Epithelial cell of proximal tubule (primary cell): ENCODE data around the gene SEC22C. TPM values are rescaled to one million over a fixed set of nuclear protein-coding genes. Genes with fewer than 3 reads are reported as not detected.
A peak's percentile ranks its signal among the peaks of the same experiment; 100 is the strongest.

ENCODE experiments used
- DNase-seq: peaks from one replicate; pipeline ENCODE4 v3.0.0-alpha.2; 2011; ENCODE audit warnings: low read depth
- H3K4me3 ChIP-seq: 2 replicates; pipeline ENCODE4 v1.5.1; 2011; ENCODE audit warnings: low read depth, mild to moderate bottlenecking, low read length
- total RNA-seq: library from RNA; depleted of rRNA; stranded (reverse); fragments of >200 nt; gene quantifications from 2 replicates; pipeline ENCODE4 v1.2.3, GENCODE V29; 2015
- TF ChIP-seq, protein P1 (sequence below): conservative IDR thresholded peaks from 2 replicates; pipeline ENCODE4 v1.5.1; 2012; ENCODE audit warnings: low read depth, mild to moderate bottlenecking, low read length

Gene SEC22C
- total RNA-seq, 1 donor from 2014 or later: 40.8 TPM

- DNase-seq: no peak
- H3K4me3 ChIP-seq: peak within 1 kb of the TSS; percentile 31
- TF ChIP-seq, protein P1, sequence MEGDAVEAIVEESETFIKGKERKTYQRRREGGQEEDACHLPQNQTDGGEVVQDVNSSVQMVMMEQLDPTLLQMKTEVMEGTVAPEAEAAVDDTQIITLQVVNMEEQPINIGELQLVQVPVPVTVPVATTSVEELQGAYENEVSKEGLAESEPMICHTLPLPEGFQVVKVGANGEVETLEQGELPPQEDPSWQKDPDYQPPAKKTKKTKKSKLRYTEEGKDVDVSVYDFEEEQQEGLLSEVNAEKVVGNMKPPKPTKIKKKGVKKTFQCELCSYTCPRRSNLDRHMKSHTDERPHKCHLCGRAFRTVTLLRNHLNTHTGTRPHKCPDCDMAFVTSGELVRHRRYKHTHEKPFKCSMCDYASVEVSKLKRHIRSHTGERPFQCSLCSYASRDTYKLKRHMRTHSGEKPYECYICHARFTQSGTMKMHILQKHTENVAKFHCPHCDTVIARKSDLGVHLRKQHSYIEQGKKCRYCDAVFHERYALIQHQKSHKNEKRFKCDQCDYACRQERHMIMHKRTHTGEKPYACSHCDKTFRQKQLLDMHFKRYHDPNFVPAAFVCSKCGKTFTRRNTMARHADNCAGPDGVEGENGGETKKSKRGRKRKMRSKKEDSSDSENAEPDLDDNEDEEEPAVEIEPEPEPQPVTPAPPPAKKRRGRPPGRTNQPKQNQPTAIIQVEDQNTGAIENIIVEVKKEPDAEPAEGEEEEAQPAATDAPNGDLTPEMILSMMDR: no peak
These were observed 79.1 kb downstream of the SEC22C start, which contains the start of gene VIPR1 for GRCh38 chr3:42502429-42503250. Gene VIPR1, plus strand, starts transcription at chr3:42502643. Its CDS starts 93 bp downstream, at chr3:42502736.

DNA sequence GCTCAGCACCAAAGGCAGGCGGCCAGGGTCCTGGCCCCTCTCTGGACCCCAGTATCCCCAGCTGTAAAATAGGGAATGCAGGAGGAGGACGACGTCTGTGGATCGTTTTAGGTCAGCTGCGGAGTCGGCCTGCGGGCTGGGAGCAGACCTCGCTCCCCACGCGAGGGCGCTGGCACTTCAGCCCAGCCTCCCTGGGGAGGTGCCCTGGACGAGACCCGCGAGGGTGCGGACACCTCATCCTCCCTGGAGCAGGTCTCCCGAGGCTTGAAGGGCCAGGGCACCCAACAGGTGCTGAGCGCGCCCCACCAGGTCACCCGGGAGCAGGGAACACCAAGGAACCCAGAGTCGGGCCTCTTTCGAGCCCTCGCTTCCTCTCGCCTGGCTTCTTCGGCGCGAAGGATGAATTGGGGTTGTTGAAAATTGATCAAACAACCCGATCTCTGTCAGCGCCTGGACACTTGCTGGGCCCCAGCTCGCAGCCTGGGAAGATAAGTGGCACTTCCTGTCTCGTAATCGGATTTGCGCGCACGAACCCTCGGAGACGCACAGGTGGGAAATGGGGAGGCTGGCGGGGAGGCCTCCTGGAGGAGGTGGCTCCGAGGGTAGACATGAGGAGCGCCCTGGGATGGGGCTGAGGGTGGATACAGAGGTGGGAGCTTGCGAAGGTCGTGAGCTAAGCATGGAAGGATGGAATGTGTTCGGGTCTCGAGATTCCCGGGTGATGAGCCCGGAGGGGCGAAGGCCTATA lies 79.9 kb downstream of the SEC22C start:
- TF ChIP-seq, protein P1: peak; percentile 56
- peak overlapping the region; percentile 31 for H3K4me3 ChIP-seq
- no peak for DNase-seq

DNA sequence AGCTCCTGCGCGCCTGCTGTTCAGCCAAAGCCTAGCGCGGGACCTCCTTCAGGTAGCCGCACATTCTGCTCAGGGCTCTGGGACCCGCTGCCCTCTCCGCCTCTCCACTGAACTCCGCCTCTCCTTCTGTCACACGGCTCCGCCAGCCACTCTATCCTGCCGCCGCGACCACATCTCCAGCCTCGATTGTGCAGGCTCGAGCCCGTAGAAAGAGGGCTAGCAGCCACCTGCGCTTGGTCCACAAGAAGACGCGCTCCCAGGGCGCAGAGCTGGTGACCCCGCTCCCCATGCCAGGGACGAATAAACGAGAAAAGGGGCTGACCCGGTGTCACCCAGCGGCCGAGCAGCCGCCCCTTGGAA lies 80.5 kb downstream of the SEC22C start:
- H3K4me3 ChIP-seq: no peak overlapping the region
- TF ChIP-seq, protein P1: no peak

GRCh38 chr3:42500909-42501308 lies 80.9 kb downstream of the SEC22C start:
- TF ChIP-seq, protein P1: no peak
- no peak overlapping the region for H3K4me3 ChIP-seq
- DNase-seq: no peak

More for the DNA sequence above, 80.5 kb downstream of the SEC22C start:
- no peak for DNase-seq

- TF ChIP-seq, protein P1: no peak
- no peak for DNase-seq
- no peak overlapping the region for H3K4me3 ChIP-seq
These were observed 81.7 kb downstream of the SEC22C start for GRCh38 chr3:42500091-42500490.

GRCh38 chr3:42499478-42499871 lies 82.3 kb downstream of the SEC22C start:
- TF ChIP-seq, protein P1: no peak
- DNase-seq: no peak
- H3K4me3 ChIP-seq: no peak overlapping the region
